GM03348 (cell line): ENCODE measurements around the gene NT5C2.

ENCODE experiments used
- DNase-seq: peaks from one replicate; pipeline ENCODE4 v3.0.0; 2012; ENCODE audit warnings: low spot score

Gene NT5C2

DNA sequence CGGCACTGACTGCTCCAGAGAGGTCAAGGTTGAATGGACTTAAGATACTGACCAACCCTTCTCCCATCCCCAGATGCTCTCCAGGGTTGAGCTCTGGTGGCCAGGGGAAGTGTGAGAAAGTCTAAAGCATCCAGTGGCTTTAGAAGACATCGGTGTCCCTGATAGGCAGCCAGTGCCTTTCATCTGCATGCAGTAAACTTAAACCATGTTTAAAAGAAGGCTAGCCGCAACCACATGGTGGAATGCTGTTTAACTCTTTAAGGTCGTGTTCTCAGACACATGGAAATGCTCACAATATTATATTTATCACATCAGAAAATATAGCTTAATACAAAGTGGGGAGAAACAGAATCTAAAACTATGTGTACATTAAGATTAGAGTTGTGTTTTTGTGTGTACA, 138.0 kb downstream of the NT5C2 start:
- DNase-seq, result no peak

DNA sequence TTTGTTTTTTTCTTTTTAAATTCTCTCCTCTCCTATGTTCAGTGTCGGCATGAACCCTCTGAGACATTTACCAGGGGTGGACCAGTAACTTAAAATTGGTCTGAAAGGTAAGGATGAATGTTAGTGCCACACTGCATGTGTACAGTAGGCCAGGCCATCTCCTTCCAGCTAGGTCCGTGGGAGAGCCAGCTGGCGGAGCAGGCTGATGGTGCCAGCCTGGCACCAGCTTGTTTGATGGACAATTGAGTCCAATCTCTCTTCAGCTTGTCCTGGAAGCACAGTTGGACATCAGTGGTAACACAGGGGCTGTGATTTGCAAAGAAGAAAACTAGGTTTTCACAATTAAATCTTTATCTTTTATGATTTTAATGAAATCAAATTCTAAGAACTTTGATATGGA, 138.5 kb downstream of the NT5C2 start:
- DNase-seq, result no peak

DNA sequence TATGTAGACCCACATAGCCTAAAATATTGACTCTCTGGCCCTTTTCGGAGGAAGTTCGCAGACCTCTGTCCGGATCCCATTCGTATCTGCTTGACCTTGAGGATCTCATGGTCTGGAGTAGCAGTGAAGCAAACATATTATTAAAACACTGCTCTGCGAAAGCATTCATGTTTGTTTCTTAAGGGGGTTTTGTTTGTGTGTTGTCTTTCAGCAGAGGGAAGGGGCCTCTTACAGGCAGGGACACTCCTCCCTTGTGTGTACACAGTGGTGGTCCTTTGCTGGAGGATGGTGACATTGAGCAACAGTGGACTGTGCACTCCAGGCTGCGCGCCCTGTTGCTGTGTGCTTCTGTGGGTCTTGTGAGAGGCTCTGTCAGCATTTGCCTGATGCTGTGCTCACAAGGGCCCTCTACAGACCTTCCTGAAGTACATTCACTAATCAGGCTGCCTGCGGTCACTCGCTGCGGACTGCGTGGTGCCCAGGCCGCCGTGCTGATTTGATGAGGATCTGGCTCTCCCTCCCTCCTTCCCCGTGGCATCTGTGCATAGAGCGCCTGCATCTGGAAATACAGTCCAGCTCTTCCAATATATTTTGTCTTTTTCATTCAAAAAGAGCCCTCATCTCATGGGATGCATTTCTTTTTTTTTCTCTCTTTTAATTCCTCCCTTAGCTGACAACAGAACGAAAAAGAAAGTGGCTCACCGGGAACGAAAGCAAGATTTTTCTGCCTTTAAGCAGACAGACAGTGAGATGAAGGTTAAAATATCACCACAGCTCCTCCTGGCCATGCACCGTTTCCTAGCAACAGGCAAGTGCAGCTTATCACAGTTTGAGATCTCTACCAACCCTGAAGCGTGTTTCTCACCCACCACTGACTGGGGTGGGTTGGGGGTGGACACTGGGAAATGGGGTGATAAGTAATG, 139.2 kb downstream of the NT5C2 start:
- DNase-seq, result peak; percentile 72

DNA sequence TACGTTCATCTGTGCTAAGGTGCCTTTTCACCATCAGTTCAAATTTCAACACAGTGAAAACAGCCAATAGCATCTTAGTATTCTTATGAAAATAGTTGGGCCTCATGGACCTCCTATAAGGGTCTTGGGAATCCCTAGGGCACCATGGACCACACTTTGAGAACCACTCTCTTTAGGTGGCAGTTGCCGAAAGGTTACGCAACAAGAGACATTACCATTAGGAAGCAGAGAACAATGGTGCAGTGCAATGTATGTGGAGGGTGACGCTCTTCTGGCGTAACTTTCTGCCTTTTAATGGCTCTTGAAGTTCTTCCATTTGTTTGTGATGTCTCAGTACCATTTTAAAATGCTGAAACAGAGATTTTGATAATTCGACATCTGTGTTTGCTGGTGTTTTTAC, 143.8 kb downstream of the NT5C2 start:
- no peak for DNase-seq

DNA sequence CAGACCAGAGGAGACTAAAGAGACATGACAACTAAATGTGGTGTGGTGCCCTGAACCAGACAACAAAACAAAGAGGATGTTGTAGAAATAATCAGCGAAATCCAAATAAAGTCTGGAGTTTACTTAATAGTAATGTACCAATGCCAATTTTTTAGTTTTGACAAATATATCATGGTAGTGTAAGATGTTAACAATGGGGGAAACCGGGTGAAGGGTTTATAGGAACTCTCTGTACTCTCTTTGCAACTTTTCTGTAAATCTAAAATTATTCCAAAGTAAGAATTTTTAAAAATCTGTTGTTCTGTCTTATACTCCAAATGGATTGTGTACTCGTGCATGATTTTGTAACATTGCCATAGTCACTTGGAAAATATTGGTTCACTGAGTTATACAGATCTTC, 145.7 kb downstream of the NT5C2 start:
- DNase-seq, result no peak

DNA sequence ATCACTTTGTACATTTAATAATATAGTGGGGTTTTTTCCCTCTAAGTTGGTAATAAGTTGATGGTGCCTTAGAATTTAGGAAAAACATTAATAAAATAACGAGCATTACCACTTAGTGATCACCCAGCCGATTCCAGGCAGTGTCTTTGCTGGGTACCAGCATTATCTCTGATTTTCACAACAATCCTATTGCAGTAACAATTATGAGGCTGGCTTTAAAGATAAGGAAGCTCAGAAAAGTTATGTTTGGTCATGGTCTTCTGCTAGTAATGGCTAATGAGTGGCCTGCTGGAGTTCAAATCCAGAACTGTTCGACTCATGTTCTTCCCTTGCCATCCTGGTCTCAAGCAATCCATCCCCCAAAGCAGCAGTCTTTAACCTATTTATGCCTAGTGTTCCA, 147.1 kb downstream of the NT5C2 start:
- DNase-seq, result no peak

DNA sequence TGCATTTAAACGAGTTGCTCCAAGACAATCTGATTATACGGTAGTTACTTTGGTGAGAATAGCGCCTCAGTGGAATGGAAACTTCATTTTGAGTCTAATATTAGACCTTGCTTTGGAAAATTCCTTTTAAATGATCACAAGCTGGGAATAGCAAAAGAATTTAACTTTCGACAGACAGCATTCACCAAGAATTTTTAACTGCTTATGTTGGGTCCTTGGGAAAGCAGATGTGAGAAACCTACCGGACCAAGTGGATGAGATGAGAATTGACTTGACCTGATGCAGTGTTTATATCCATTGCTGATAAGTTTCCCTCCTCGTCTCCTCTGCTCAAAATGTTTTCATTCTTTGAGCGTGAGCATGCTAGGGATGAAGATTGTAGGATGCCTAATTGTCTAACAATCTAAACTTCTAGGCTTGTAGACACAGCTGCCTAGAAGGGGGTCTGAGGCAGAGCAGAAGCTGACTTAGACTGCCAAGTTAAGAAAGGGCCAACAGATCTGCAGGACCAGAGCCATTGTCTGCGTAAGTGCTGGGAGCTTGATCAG, 148.1 kb downstream of the NT5C2 start:
- peak; percentile 61 for DNase-seq

DNA sequence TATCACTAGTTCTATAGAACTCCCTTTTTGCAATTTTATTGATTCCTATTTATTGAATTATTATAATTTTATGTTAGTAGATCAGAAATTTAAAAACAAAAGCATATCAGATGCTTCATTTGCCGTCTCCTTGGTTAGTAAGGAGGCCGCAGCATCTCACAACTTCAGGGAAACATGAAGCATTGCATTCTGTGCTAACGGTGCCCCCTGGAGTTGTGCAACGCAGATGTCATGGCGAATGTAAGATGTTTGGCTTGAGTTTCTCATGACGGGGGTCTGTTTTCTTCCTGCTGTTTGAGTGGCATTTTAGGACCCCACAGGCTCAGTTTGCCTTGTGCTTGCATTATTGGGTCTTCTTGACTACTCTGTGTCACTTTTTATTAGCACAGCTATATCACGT, 150.2 kb downstream of the NT5C2 start:
- no peak for DNase-seq

DNA sequence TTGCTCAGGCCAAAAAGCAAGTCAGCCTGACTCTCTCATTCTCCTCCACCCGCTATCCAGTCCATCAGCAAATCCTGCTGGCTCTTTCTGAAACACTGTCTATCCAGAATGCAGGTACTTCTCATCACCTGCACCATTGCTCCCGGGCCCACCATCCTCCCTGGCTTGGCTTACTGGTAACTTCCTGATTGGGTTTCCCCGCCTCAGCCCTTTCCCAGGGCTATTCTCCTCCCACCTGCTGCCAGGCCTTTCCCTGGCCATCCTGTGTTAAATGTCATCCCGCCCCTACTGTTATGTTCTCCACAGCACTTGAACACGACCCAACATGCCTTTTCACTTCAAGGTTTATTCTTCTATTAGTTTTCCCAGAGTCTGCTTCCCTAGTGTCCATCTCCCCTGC, 150.9 kb downstream of the NT5C2 start:
- no peak for DNase-seq

DNA sequence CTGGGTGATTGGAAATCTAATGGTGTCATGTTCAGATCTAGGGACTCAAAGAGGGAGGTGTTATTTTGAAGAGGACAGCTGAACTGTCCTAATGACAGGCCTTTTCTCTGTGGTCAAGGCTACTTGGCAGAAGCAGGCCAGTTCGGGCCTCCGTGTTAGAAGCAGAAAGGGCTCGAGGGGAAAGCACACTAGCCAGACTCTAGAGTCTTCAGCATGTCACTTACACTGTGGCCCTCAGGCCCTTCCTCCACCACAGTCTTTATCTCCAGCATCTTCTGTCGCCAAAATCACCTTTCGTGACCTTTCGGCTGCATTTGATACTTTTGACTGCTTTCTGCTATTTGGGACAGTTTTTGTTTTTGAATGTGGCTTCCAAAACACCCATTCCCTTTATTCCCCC, 151.7 kb downstream of the NT5C2 start:
- DNase-seq, result no peak

DNA sequence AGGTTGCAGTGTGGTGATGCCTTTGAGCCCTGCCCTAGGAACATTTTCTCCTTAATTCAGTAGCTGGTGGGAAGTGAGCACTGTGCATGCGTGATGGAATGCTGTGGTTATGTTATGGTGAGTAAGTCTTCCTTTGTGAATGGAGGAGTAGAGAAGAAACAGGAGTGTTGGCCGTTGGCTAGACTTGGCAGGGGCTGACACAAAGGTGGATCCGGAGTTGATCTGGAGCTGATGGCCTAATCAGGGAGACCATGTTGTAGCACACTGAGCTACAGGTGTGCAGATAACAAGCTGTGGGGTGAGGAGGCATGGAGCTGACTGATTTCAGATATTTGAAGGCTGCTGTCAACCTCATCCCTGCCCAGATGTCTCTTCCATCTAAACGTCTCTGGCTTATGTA, 152.7 kb downstream of the NT5C2 start:
- DNase-seq, result peak; percentile 74

DNA sequence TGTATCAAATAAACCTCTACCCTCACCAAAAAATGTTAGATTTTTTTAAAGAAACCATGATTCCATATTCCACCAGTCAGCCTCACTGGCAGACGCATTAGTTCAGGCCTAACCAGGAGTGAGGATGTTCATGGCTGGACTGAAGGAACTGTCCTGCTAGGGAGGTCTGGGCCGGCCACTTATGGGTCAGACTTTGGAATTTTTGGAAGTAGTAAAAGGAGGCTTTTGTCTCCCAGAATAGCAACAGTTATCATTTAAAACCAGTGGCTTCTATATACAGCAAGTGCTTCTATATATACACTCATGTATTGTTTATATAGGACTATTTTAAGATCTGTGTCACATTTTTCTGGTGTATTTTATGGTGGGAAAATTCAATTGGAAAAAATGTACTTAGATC, 154.5 kb downstream of the NT5C2 start:
- no peak for DNase-seq
